Osteoblast (primary cell): Measurements from ENCODE around the gene RASD2. TPM values are rescaled to one million over a fixed set of nuclear protein-coding genes. Genes with fewer than 3 reads are reported as not detected.

Source experiments
- DNase-seq: peaks from one replicate; pipeline ENCODE4 v3.0.0; 2011; ENCODE audit warnings: low spot score, mixed read lengths; ENCODE audit not compliant: insufficient read length; ENCODE audit errors: missing footprints
- H2AFZ ChIP-seq: 2 replicates; pipeline ENCODE4 v1.6.0; 2011; ENCODE audit warnings: mild to moderate bottlenecking, low read length
- H3K27ac ChIP-seq: 2 replicates; pipeline ENCODE4 v1.5.1; 2011; ENCODE audit warnings: mild to moderate bottlenecking, low read depth, low read length, moderate library complexity
- H3K27me3 ChIP-seq: 2 replicates; pipeline ENCODE4 v1.6.0; 2012; ENCODE audit warnings: mild to moderate bottlenecking, control low read depth, inconsistent platforms, low read length, moderate library complexity; ENCODE audit not compliant: insufficient read depth
- H3K36me3 ChIP-seq: 2 replicates; pipeline ENCODE4 v1.5.1; 2011; ENCODE audit warnings: mild to moderate bottlenecking, low read length, control low read depth, moderate library complexity; ENCODE audit not compliant: insufficient read depth
- H3K4me1 ChIP-seq: 2 replicates; pipeline ENCODE4 v1.5.1; 2011; ENCODE audit warnings: mild to moderate bottlenecking, low read length, control low read depth, moderate library complexity; ENCODE audit not compliant: insufficient read depth
- H3K4me2 ChIP-seq: 2 replicates; pipeline ENCODE4 v1.6.0; 2011; ENCODE audit warnings: mild to moderate bottlenecking, low read length; ENCODE audit not compliant: insufficient read depth
- H3K4me3 ChIP-seq: fragments of 200-600 bp; sonication (generic); 3 replicates; pipeline ENCODE4 v1.5.1; 2012; ENCODE audit warnings: mild to moderate bottlenecking, low read length, inconsistent platforms; ENCODE audit not compliant: insufficient read depth
- H3K79me2 ChIP-seq: 2 replicates; pipeline ENCODE4 v1.6.0; 2012; ENCODE audit warnings: mild to moderate bottlenecking, low read length, control low read depth, inconsistent platforms; ENCODE audit not compliant: insufficient read depth
- H3K9me3 ChIP-seq: 2 replicates; pipeline ENCODE4 v1.5.1; 2011; ENCODE audit warnings: low read depth, low read length, control low read depth
- H4K20me1 ChIP-seq: 2 replicates; pipeline ENCODE4 v1.6.0; 2012; ENCODE audit warnings: mild to moderate bottlenecking, low read length, control low read depth; ENCODE audit not compliant: insufficient read depth
- total RNA-seq: library from RNA; depleted of rRNA; stranded (reverse); fragments of >200 nt; gene quantifications from 2 replicates; pipeline ENCODE4 v1.2.3, GENCODE V29; 2012
- TF ChIP-seq, protein P1 (sequence below): IDR thresholded peaks from 2 replicates; pipeline ENCODE4 v1.5.1; 2011; ENCODE audit warnings: mild to moderate bottlenecking, low read depth, low read length, moderate library complexity; ENCODE audit errors: extremely low read depth

RASD2 gene
- total RNA-seq, 1 donor: under 0.01 TPM

- Histone ChIP-seq H3K4me3 (no peak overlapping the region), H3K27ac (no peak overlapping the region), H3K36me3 (no peaks in the 10 kb centered on the region), H3K79me2 (no peaks in the 10 kb centered on the region), H4K20me1 (no peaks in the 10 kb centered on the region), H3K4me2 (no peak overlapping the region), H3K9me3 (no peaks in the 10 kb centered on the region), H3K27me3 (peaks cover 3% of the 10 kb centered on the region), H3K4me1 (peaks cover 12% of the 10 kb centered on the region), H2AFZ (no peak overlapping the region)
- no peak for DNase-seq
- TF ChIP-seq, protein P1, sequence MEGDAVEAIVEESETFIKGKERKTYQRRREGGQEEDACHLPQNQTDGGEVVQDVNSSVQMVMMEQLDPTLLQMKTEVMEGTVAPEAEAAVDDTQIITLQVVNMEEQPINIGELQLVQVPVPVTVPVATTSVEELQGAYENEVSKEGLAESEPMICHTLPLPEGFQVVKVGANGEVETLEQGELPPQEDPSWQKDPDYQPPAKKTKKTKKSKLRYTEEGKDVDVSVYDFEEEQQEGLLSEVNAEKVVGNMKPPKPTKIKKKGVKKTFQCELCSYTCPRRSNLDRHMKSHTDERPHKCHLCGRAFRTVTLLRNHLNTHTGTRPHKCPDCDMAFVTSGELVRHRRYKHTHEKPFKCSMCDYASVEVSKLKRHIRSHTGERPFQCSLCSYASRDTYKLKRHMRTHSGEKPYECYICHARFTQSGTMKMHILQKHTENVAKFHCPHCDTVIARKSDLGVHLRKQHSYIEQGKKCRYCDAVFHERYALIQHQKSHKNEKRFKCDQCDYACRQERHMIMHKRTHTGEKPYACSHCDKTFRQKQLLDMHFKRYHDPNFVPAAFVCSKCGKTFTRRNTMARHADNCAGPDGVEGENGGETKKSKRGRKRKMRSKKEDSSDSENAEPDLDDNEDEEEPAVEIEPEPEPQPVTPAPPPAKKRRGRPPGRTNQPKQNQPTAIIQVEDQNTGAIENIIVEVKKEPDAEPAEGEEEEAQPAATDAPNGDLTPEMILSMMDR: no peak
Observed at GRCh38 chr22:35572556-35572955, 31.9 kb downstream of the RASD2 start.

- H3K27me3 ChIP-seq: peaks cover 3% of the 10 kb centered on the region
- H3K79me2 ChIP-seq: no peaks in the 10 kb centered on the region
- H3K9me3 ChIP-seq: no peaks in the 10 kb centered on the region
- no peak overlapping the region for H2AFZ ChIP-seq
- H3K4me3 ChIP-seq: no peak overlapping the region
- H3K4me2 ChIP-seq: no peak overlapping the region
- H3K36me3 ChIP-seq: no peaks in the 10 kb centered on the region
- no peak overlapping the region for H3K27ac ChIP-seq
- H3K4me1 ChIP-seq: no peaks in the 10 kb centered on the region
- H4K20me1 ChIP-seq: no peaks in the 10 kb centered on the region
- DNase-seq: peak; percentile 50
- TF ChIP-seq, protein P1: no peak
Observed at GRCh38 chr22:35575116-35575748, 34.6 kb downstream of the RASD2 start.

DNA sequence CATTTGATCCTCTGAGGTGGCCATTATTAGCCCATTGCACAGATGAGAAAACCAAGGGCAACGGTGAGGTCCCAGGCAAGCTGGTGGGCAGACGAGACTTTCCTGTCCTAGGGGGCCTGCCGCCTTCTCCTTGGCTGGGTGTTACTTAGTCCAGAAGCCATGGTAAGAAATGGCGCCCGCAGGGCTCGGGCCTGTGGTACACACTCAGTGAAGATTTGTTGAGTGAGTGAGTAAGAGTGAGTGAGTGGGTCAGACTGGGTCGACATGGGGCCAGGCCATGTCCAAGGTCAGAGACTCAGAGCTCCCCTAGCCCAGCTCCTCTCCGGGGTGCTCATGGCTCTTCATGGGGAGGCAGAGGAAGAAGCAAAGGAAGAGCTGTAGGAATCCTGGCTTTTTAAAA is 36.0 kb downstream of the RASD2 start:
- Histone ChIP-seq H3K4me2 (no peak overlapping the region), H3K27me3 (peaks cover 3% of the 10 kb centered on the region), H3K4me1 (no peaks in the 10 kb centered on the region), H3K79me2 (no peaks in the 10 kb centered on the region), H3K9me3 (no peaks in the 10 kb centered on the region), H4K20me1 (no peaks in the 10 kb centered on the region), H3K27ac (no peak overlapping the region), H3K36me3 (no peaks in the 10 kb centered on the region), H2AFZ (no peak overlapping the region), H3K4me3 (no peak overlapping the region)
- TF ChIP-seq, protein P1: no peak
- peak; percentile 61 for DNase-seq

DNA sequence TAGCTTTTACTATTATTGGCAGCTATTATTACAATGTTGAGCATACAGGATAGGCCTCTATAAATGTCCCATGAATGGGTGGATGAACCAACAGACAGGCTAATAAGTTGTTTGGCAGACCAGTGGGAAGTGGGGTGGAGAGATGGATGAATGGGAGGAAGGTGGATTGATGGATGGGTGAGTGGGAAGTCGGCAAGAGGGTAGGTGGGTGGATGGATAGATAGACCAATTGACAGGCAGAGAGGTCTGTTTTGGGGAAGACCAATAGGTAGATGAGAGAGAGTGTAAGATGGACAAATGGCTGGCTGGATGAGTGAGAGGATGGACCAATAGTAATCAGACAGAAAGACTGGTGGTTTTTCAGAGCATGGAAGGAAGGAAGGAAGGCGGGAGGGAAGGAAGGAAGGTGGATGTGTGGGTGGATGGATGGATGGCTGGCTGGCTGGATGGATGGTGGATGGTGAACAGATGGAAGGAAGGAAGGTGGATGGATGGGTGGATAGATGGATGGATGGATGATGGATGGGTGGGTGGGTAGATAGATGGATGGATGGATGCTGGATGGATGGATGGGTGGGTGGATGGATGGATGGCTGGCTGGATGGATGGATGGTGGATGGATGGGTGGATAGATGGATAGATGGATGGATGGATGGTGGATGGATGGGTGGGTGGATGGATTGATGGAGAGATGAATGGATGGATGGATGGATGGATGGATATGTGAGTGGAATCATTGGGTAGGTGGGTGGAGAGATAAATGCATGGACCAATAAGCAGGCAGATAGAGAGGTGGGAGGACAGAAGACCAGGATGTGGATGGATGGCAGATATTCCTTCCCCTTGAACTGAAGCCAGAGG is 37.4 kb downstream of the RASD2 start:
- H3K4me2 ChIP-seq: no peak overlapping the region

More for the DNA sequence above, 37.4 kb downstream of the RASD2 start:
- peaks cover 3% of the 10 kb centered on the region for H3K27me3 ChIP-seq
- H4K20me1 ChIP-seq: no peaks in the 10 kb centered on the region
- DNase-seq: peak; percentile 44
- H3K79me2 ChIP-seq: no peaks in the 10 kb centered on the region
- H3K27ac ChIP-seq: no peak overlapping the region
- no peaks in the 10 kb centered on the region for H3K9me3 ChIP-seq
- H3K36me3 ChIP-seq: no peaks in the 10 kb centered on the region
- no peak overlapping the region for H3K4me3 ChIP-seq
- H3K4me1 ChIP-seq: no peaks in the 10 kb centered on the region
- no peak overlapping the region for H2AFZ ChIP-seq
- TF ChIP-seq, protein P1: no peak
